Activated CD4-positive, alpha-beta T cell treated with anti-CD3 and anti-CD28 coated beads, Interleukin-2, amount 10 ng/mL, durations not matched to agents 7 days and 5 days (primary cell): Measurements from ENCODE around the gene HTR7. TPM values are rescaled to one million over a fixed set of nuclear protein-coding genes. Genes with fewer than 3 reads are reported as not detected.

Experiments used
- CTCF ChIA-PET: fragments of 350-600 bp; sonication (Branson Sonifier 250); formaldehyde crosslinking; loops from one replicate; lab custom pipeline; 2021; ENCODE audit warnings: antibody characterized with exemption; lab: Charles Lee
- POLR2A ChIA-PET: fragments of 350-600 bp; sonication (Branson Sonifier 250); formaldehyde crosslinking; loops from one replicate; lab custom pipeline; 2021; ENCODE audit warnings: antibody characterized with exemption; lab: Charles Lee
- DNase-seq: peaks from one replicate; pipeline ENCODE4 v3.0.0-alpha.2; 2020
- H3K27ac Mint-ChIP-seq: one replicate; pipeline ENCODE4 v1.8.0; 2021; ENCODE audit warnings: mild to moderate bottlenecking, moderate library complexity, mixed read lengths
- H3K27me3 Mint-ChIP-seq: one replicate; pipeline ENCODE4 v1.8.0; 2021; ENCODE audit warnings: mixed read lengths
- H3K36me3 Mint-ChIP-seq: one replicate; pipeline ENCODE4 v1.8.0; 2021; ENCODE audit warnings: low read depth, mixed read lengths
- H3K4me1 Mint-ChIP-seq: one replicate; pipeline ENCODE4 v1.8.0; 2021; ENCODE audit warnings: mixed read lengths
- H3K4me3 Mint-ChIP-seq: one replicate; pipeline ENCODE4 v1.8.0; 2021; ENCODE audit warnings: mild to moderate bottlenecking, moderate library complexity, mixed read lengths
- H3K9me3 Mint-ChIP-seq: one replicate; pipeline ENCODE4 v1.8.0; 2021; ENCODE audit warnings: mixed read lengths
- total RNA-seq, 2 experiments: library from RNA; stranded (reverse); gene quantifications; one replicate each; pipeline ENCODE4 v1.2.3, GENCODE V29; 2021

The HTR7 gene
- total RNA-seq, 2 experiments from 2014 or later: not detected

DNA sequence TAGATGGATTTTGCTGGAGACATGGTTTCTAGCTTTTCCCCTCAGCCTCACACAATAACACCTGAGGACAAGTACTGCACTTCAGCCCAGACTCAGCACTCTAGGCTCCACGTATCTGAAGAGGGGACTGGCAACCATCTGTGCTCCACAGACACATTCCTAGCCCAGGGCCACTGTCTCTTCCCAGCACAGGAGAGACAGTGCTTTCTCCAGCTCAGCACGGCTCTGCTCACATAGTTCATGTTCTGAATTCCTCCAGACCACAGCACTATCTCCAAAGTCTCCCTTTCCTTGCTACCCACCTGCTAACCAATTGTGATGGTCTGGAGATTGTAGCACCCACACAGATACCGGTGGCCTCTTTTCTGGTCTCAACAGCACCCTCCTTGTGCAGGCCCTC, 114.5 kb downstream of the HTR7 start:
- H3K9me3 Mint-ChIP-seq: no peaks in the 10 kb centered on the region
- no peak overlapping the region for H3K27ac Mint-ChIP-seq
- H3K36me3 Mint-ChIP-seq: no peaks in the 10 kb centered on the region
- CTCF ChIA-PET: no interaction called here
- DNase-seq: no peak
- POLR2A ChIA-PET: no interaction called here
- no peak overlapping the region for H3K4me3 Mint-ChIP-seq
- peaks cover 16% of the 10 kb centered on the region for H3K27me3 Mint-ChIP-seq
- H3K4me1 Mint-ChIP-seq: no peaks in the 10 kb centered on the region

DNA sequence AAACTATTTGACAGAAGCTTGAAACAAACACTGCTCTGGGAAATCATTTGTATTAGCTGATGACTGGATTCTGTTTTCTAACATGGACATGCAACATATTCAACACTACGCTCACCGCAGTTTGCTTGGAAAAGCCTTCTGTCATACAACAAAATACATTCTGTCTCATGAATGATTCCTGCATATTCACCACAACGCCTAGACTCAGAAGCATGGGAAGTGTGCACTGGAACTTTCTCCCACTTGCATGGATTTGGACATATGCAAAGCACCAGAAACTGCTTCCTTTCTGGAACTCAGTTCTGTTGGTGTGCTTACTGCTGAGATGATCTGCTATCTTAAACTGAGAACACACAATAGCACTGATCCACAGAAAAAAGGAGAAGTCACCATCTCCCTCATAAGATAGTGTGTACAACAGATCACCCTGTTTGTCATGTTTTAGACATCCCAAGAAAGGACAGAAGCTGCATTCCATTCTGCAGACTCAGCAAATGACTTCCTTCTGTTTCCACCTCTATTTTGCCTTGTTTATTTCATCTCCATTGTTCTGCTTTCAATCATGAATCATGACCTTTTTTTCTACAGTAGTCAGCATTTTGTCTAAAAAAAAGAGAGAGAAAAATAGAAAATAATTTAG, 115.8 kb downstream of the HTR7 start:
- no peak for DNase-seq
- Mint-ChIP-seq H3K4me3 (no peak overlapping the region), H3K27me3 (peaks cover 18% of the 10 kb centered on the region), H3K9me3 (no peaks in the 10 kb centered on the region), H3K27ac (no peak overlapping the region), H3K4me1 (no peaks in the 10 kb centered on the region), H3K36me3 (no peaks in the 10 kb centered on the region)
- POLR2A ChIA-PET: no interaction called here
- CTCF ChIA-PET: no interaction called here

DNA sequence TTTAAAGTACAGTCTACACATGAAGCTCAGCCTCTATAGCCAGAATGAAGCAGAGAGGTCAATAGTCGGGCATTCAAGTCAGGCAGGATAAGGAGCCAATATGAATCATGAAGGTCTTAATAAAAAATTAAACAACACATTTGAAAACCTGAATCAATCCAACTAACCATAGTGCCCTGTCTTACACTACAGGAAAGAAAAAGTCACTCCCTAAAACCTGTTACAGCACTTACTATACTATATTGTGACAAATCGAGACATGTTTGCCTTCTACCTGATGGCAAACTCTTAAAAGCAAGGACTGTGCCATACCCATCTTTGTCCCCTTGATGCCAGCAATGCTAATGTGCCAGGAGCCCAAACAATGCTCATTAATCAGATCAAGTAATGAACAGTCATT, 117.6 kb downstream of the HTR7 start:
- peaks cover 13% of the 10 kb centered on the region for H3K27me3 Mint-ChIP-seq
- no peaks in the 10 kb centered on the region for H3K36me3 Mint-ChIP-seq
- H3K9me3 Mint-ChIP-seq: no peaks in the 10 kb centered on the region
- no peak for DNase-seq
- H3K4me3 Mint-ChIP-seq: no peak overlapping the region
- no peaks in the 10 kb centered on the region for H3K4me1 Mint-ChIP-seq
- ChIA-PET POLR2A (no interaction called here), CTCF (no interaction called here)
- no peak overlapping the region for H3K27ac Mint-ChIP-seq

DNA sequence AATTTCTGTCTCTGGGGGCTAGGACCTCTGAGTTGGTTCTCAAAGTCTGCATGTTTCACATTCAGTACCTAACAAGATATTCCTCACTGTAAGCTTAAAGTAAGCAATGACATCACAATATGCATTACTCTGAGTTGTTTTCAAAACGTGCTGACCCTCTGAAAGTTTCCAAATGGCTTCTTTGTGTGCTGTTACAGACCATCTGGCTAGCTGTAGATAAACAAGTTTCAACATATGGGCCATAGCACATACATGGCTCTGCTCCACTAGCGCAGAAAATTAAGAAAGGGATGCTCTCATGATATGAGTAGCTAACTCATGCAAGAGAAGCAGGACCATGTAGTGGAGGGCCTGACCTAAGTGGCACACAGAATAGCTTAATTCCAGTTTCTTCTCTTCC, 119.0 kb downstream of the HTR7 start:
- ChIA-PET CTCF (no interaction called here), POLR2A (no interaction called here)
- H3K4me3 Mint-ChIP-seq: no peak overlapping the region
- no peak for DNase-seq
- no peaks in the 10 kb centered on the region for H3K36me3 Mint-ChIP-seq
- peaks cover 18% of the 10 kb centered on the region for H3K27me3 Mint-ChIP-seq
- no peaks in the 10 kb centered on the region for H3K9me3 Mint-ChIP-seq
- no peak overlapping the region for H3K27ac Mint-ChIP-seq
- no peaks in the 10 kb centered on the region for H3K4me1 Mint-ChIP-seq

DNA sequence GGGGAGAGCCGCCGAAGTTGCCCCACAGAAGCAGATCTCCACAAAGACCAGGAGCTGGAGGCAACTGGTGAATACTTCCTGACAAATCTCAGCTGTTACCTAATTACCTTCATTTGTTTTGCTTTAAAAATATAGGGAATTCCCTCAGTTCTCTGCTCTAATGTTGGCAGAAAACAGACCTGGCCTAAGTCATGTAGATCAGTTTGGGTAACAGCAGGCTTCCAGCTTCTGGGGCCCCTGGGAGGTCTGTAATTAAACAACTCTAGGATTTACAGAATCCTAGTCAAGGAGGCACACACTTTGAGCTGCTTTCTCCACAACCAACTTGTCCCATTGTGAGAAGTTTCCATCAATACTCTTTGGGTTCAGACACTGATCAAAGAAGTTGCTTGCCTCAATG, 123.4 kb downstream of the HTR7 start:
- ChIA-PET CTCF (no interaction called here), POLR2A (no interaction called here)
- DNase-seq: no peak
- H3K27ac Mint-ChIP-seq: no peak overlapping the region
- no peaks in the 10 kb centered on the region for H3K4me1 Mint-ChIP-seq
- no peak overlapping the region for H3K4me3 Mint-ChIP-seq
- no peaks in the 10 kb centered on the region for H3K9me3 Mint-ChIP-seq
- H3K36me3 Mint-ChIP-seq: no peaks in the 10 kb centered on the region
- peaks cover 15% of the 10 kb centered on the region for H3K27me3 Mint-ChIP-seq

DNA sequence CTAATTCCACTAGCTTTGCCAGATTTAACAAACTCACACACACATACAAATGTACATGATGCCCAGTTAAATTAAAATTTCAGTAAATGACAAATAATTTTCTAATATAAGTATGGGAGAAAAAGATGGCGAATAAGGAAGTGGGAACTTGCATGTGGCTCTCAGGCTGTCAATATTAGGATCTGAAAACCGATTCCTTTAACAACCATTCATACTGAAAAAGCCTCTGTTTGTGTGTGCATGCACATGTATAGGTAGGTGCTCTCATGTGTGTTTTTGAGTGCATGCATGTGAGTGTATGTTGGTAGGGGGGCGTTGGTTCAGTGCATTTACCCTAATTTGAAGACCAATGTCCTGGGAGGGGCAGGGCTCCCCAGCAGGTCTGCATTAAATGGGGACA, 125.3 kb downstream of the HTR7 start:
- Mint-ChIP-seq H3K4me3 (no peak overlapping the region), H3K36me3 (no peaks in the 10 kb centered on the region), H3K27ac (no peak overlapping the region), H3K9me3 (no peaks in the 10 kb centered on the region), H3K27me3 (peaks cover 11% of the 10 kb centered on the region), H3K4me1 (no peaks in the 10 kb centered on the region)
- DNase-seq: no peak
- ChIA-PET POLR2A (no interaction called here), CTCF (no interaction called here)

DNA sequence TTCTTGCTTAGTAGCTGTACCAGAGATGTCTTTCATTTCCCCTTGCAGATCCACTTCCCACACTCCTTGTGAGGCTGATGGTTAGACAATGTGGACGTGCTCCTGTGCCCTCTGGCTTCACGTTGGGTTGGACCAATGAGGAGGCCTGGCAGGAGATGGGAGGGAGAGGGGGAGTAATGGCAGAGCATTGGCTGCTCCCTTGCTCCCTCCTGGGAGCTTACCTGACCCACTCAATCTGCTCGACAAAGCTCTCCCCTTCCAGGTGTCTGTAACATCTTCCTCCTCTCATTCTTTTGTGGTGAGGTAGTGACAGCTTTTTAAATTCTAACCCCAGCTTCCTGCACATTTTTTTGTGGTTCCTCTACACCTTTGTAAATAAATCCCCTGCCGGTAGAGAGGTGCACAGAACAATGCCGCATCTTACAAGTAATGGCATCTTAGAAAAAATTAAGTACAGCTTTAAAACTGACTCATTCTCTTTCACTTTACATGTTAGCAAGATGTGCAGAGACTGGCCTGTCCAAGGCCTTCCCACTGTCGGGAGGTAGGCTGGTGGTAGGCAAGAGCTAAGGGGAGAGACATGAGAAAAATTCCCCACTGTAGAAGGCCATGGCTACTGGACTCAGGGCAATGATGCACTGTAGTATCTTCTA, 134.3 kb downstream of the HTR7 start:
- Mint-ChIP-seq H3K9me3 (no peaks in the 10 kb centered on the region), H3K36me3 (no peaks in the 10 kb centered on the region), H3K4me1 (peaks cover 8% of the 10 kb centered on the region), H3K4me3 (no peak overlapping the region), H3K27me3 (peaks cover 3% of the 10 kb centered on the region), H3K27ac (no peak overlapping the region)
- peak; percentile 14 for DNase-seq
- ChIA-PET POLR2A (interaction anchor here (0.6 kb wide), 1 partner anchor 126 kb away, joined by 3 read pairs; no protein-coding TSS in a partner anchor), CTCF (interaction anchor here (0.9 kb wide), 1 partner anchor 9 kb away, joined by 3 read pairs; no protein-coding TSS in a partner anchor)

DNA sequence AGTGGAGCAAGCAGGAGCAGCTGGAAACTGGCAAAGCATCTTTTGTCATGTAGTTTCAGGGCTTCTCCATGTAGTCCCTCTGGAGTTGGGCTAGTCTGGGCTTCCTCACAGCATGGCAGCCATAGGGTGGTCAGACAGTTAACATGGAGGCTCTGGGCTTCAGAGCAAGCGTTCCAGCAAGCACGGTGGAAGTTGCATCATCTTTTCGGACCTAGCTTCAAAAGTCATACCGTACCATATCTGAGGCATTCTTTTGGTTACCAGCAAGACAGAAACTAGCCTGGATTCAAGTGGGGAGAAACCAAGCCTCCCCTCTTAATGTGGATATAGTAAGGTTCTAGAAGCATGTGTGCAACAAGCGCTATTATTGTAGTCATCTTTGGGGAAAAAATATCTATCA, 135.0 kb downstream of the HTR7 start:
- ChIA-PET POLR2A (no interaction called here), CTCF (interaction anchor here (0.9 kb wide), 1 partner anchor 9 kb away, joined by 3 read pairs; no protein-coding TSS in a partner anchor)
- Mint-ChIP-seq H3K4me3 (no peak overlapping the region), H3K36me3 (no peaks in the 10 kb centered on the region), H3K27ac (no peak overlapping the region), H3K4me1 (peaks cover 8% of the 10 kb centered on the region), H3K27me3 (peaks cover 3% of the 10 kb centered on the region), H3K9me3 (no peaks in the 10 kb centered on the region)
- no peak for DNase-seq

DNA sequence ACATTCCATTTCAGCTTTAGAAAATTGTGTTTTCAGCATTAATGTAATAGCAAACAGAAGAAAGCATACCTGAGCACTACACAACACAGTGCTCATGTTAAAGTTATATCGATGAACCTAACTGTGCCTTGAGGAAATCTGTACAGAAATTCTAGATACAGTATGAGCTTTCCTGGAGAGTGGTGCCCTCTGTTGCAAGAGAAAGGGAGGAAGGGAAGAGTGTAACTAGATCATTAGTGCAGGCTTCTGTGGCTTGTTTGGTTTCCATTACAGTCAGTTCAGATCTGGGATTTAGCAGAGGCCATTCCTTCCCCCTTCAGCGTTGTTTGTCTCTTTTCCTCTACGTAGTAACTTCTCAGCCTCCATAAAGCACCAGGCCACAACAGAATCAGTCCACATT, 139.7 kb downstream of the HTR7 start:
- CTCF ChIA-PET: no interaction called here

DNA sequence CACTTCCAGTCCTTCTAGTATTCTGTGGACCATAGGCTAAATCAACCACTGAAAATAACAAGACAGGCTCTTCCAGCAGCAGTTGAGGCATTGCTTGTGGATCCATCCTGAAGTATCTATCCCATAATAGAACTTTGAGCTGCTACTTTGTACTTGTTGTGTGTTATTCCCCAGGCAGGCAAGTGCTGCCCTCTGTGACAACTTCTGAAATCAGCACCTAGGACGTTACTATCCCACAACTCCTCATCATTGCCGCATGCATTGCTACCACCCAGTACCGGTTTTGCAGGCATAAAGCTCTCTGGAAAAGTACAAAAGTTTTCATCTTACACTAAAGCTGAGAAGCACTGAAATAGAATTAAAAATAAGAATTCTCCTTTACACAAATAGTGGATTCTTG, 145.3 kb downstream of the HTR7 start:
- DNase-seq: no peak
- H3K9me3 Mint-ChIP-seq: no peaks in the 10 kb centered on the region
- H3K36me3 Mint-ChIP-seq: no peaks in the 10 kb centered on the region
- H3K27ac Mint-ChIP-seq: no peak overlapping the region
- H3K27me3 Mint-ChIP-seq: peaks cover 8% of the 10 kb centered on the region
- ChIA-PET CTCF (no interaction called here), POLR2A (no interaction called here)
- no peaks in the 10 kb centered on the region for H3K4me1 Mint-ChIP-seq
- H3K4me3 Mint-ChIP-seq: no peak overlapping the region

More for the DNA sequence above, 139.7 kb downstream of the HTR7 start:
- Mint-ChIP-seq H3K4me1 (peaks cover under 1% of the 10 kb centered on the region), H3K27ac (no peak overlapping the region), H3K4me3 (no peak overlapping the region), H3K27me3 (peaks cover 4% of the 10 kb centered on the region), H3K36me3 (no peaks in the 10 kb centered on the region), H3K9me3 (no peaks in the 10 kb centered on the region)
- DNase-seq: no peak
- POLR2A ChIA-PET: no interaction called here

DNA sequence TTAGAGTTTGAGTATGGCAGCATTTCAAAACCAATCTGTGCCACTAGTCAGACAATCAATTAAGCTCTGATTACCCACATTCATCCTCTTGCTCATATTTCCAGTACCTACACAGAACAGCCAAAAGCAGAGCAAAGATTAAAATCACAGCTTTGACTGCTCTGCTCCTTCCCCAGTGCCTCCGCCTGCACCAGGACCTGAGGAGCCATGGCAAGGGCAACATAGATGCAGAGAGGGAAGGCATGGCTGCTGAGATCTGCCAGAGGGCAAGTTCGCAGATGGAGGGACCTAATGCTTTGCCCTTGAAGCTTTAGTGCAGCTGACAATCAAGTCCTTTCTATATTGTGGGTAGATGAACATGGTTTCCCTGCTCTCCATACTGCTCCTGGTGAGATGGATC, 148.1 kb downstream of the HTR7 start:
- Mint-ChIP-seq H3K4me3 (no peak overlapping the region), H3K4me1 (no peaks in the 10 kb centered on the region), H3K36me3 (no peaks in the 10 kb centered on the region), H3K27ac (no peak overlapping the region), H3K27me3 (peaks cover 8% of the 10 kb centered on the region), H3K9me3 (no peaks in the 10 kb centered on the region)
- no peak for DNase-seq
- ChIA-PET CTCF (no interaction called here), POLR2A (no interaction called here)

DNA sequence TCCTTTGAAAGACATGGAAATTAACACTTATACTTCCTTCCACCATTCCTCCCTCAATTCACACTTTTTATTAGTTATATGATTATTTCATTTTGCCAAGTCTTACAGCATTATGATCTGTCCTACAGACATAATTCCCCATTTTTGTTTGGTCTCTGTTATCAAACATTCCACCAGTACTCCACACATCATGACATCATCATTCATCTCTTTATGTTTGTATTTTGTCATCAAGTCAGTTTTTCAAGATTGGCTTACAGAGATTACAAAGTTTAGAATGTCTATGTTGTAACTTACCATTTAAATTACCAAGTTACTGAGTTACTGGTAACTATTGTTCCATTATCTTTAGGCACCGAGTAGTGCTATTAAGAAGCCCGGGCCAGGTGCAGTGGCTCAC, 150.2 kb downstream of the HTR7 start:
- Mint-ChIP-seq H3K4me1 (no peaks in the 10 kb centered on the region), H3K4me3 (no peak overlapping the region), H3K36me3 (no peaks in the 10 kb centered on the region), H3K9me3 (no peaks in the 10 kb centered on the region), H3K27ac (no peak overlapping the region), H3K27me3 (peaks cover 8% of the 10 kb centered on the region)
- CTCF ChIA-PET: no interaction called here
- no peak for DNase-seq
- POLR2A ChIA-PET: no interaction called here

DNA sequence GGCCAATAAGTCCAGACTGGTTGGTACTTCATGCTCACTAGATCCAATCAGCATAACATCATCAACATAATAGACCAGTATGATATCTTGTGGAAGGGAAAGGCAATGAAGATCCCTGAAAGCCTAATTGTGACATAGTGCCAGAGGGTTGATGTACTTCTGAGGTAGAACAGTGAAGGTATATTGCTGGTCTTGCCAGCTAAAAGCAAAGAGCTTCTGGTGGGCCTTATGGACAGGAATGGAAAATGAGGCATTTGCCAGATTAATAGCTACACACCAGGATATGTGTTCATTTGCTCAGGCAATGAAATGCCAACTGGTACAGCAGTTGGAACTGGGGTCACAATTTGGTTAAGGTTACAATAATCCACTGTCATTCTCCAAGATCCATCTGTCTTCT, 156.4 kb downstream of the HTR7 start:
- no peaks in the 10 kb centered on the region for H3K9me3 Mint-ChIP-seq
- no peaks in the 10 kb centered on the region for H3K4me1 Mint-ChIP-seq
- ChIA-PET POLR2A (no interaction called here), CTCF (no interaction called here)
- no peak for DNase-seq
- no peak overlapping the region for H3K27ac Mint-ChIP-seq
- peaks cover 2% of the 10 kb centered on the region for H3K27me3 Mint-ChIP-seq
- no peaks in the 10 kb centered on the region for H3K36me3 Mint-ChIP-seq
- H3K4me3 Mint-ChIP-seq: no peak overlapping the region
